HG03064 (cell line): Measurements from ENCODE around the gene PPP1R15B.
"Not testable (repeated sequence)": the region's sequence is repeated elsewhere in the genome, so short reads cannot be mapped to it uniquely, and the experiment has no call there.

ENCODE experiments used
- ATAC-seq: cut with Tn5 transposase; IDR thresholded peaks from one replicate; pipeline ENCODE4 v1.9.1; 2021; ENCODE audit warnings: low read depth; ENCODE audit not compliant: unreplicated experiment

PPP1R15B gene

GRCh38 chr1:204422061-204422705, 10.6 kb upstream of the PPP1R15B start:
- ATAC-seq, result not testable (repeated sequence)

GRCh38 chr1:204421441-204421840, 9.8 kb upstream of the PPP1R15B start:
- no peak for ATAC-seq

GRCh38 chr1:204420039-204421004, 8.7 kb upstream of the PPP1R15B start:
- ATAC-seq, result no peak

DNA sequence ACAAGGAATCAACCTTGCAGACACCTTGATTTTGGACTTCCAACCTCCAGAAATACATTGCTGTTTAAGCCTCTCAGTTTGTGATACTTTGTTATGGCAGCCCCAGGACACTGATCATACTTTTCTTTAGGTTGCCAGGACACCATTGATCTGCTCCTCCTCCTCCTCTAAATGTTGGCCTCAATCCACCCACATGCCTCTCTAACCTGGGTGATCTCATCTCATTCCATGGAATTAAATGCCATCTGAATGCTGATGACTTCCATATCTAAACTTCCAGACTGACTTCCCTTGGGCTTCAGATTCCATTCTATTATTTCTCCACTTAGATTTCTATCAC, 7.4 kb upstream of the PPP1R15B start:
- ATAC-seq, result no peak

- peak; percentile 67 for ATAC-seq
Measured at GRCh38 chr1:204418174-204419063, 6.8 kb upstream of the PPP1R15B start.

DNA sequence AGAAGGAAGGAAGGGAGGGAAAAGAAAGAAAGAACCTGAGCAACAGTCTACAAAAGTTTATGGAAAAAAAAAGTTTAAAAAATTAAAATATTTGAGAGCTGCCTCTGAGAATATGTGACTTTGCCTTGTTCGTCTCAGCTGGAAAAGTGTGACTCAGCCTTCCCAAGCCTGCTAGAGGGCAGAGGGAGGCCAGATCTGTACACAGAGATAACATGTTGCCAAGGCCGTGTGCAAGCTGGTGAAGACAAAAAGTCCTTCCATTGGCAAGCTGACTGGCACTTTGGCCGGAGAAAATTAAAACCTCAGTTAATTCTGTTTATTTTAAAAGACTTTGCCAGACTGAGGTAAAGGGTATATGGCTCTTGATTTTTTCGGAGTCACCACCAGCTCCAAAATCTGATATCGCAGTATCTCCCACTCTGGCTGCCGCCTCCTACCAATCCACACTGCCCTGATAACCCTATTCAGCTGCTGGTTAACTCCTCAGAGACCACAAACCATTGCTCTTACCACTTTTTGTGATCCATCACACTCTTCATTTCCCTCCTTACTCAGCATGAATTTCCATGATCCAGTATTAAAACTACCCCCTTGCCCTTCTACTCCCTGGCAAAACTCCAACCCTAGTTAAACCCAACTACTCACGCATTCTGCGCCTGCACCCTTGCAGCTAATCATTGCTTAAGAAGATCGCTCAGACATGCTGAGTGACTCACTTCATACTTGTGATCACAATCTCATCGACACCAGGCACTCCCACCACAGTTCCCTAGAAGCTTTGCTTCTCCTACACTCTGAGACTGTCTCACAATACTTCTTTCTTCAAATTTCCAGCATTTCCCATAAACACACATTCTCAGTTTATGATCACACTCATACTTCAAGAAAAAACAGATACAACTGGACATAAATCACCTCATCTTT, 5.7 kb upstream of the PPP1R15B start:
- ATAC-seq, result no peak

- no peak for ATAC-seq
Measured at GRCh38 chr1:204416589-204417073, 5.0 kb upstream of the PPP1R15B start.

DNA sequence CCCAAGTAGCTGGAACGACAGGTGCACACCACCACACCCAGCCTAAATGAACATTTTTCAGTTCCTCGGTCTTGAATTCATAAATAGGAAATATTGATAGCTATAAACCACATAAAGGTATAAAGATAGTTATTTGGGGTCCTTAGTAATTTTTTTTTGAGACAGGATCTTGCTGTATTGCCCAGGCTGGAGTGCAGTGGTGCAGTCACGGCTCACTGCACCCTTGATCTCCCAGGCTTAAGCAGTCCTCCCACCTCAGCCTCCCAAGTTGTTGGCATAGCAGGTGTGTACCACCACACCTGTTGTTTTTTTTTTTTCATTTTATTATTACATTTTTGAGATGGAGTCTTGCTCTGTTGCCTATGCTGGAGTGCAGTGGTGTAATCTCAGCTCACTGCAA, 3.7 kb upstream of the PPP1R15B start:
- ATAC-seq, result no peak

GRCh38 chr1:204414016-204414415, 2.4 kb upstream of the PPP1R15B start:
- ATAC-seq, result no peak

DNA sequence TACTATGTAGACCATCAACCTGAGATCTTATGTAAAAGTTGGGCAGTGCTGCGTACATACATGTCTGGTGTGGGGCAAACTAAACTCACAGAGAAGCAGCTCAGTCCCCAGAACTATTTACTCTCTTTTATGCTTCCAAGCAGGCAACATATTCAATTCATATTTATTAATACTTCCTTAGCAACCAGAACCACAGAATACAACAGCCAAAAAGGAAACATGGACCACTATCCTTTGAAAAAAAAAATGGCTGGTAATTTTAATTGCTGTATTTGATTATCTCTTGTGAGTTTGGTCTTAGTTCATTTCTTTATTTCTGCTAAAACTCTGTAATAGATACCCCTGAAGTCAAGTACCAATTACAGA, 1.5 kb upstream of the PPP1R15B start:
- no peak for ATAC-seq

- ATAC-seq, result peak; percentile 29
Measured at GRCh38 chr1:204410688-204411450, 748 bp downstream of the PPP1R15B start.

- no peak for ATAC-seq
Measured at GRCh38 chr1:204409836-204410687, 1.6 kb downstream of the PPP1R15B start.

- ATAC-seq, result no peak
Measured at GRCh38 chr1:204409123-204409522, 2.5 kb downstream of the PPP1R15B start.

- no peak for ATAC-seq
Measured at GRCh38 chr1:204408602-204409001, 3.0 kb downstream of the PPP1R15B start.

DNA sequence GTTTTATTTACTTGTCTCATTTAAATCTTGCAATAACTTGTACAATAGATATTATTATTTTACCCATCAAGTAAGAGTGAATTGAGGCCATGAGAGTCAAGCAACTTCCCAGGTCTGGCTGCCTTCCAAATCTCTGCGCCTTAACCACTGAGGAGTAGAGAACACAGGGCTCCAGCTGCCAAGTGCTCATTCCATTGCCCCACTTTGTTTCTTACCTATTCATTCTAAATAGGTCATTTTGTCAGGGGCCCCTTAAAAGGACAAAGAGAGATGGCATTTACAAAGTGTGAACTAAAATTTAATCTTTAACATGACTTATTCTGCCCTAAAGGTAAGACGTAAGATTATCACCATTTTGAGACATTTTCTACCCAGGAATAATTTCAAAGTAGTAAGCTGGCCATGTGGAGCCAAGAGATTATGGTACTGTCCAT, 3.5 kb downstream of the PPP1R15B start:
- ATAC-seq, result no peak

DNA sequence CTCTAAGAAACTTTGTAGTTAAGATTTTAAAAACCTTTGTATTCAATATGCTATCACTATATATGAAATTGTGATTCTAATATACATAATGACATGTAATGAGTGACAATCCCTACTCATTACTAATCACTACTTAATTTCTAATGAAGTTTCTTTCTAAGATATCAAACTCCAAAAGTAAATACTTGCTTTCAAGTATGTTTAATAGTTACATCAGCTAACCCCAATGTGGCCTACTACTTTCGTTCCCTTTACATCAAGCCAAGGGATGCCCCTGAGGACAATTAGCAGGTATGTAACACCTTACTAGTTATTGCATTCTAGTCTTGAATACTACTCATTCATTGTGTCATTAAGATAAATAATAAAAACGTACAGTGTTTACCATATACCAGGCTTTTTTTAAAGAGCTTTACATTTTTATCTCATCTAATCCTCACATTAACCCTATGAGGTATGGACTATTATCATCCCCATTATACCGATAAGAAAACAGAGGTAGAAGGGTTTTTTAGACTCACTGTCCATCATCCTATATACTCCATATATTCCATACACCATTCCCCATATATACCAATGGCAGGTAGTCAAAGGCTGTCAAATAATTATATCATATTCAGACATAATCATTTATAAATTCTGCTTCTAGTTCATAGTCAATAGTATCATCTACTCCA, 4.2 kb downstream of the PPP1R15B start:
- ATAC-seq, result no peak

- no peak for ATAC-seq
Measured at GRCh38 chr1:204406621-204407020, 5.0 kb downstream of the PPP1R15B start.

DNA sequence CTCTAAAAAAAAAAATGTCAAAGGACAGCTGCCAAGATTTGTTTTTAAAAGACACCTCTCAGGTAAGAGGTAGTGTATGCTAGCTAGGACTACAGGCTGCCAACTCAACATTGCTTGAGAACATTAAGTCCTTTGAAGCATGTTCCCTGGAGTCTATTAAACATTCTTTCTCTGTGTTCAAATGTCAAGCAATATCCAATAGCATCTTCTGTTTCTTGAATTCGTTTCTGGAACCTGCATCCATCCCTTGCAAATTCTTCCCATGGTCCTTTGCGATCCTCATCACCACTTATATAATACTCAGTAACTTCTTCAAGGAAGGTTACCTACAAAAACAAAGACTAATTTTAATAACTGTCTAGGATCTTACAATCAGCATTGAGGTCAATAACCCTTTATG, 5.6 kb downstream of the PPP1R15B start:
- ATAC-seq, result no peak
